Measurements from ENCODE around the gene RNF152.

RNF152 gene

GRCh38 chr18:61764381-61764780 lies 128.4 kb downstream of the RNF152 start:
- no peak overlapping the region for H3K4me3 ChIP-seq (ENCODE audit: low read depth, low read length)
- H3K9ac ChIP-seq (ENCODE audit: low read depth, low read length) = no peak overlapping the region
- no peaks in the 10 kb centered on the region for H3K9me3 ChIP-seq (ENCODE audit: control insufficient read depth, insufficient read depth, low read length)
- H3K27me3 ChIP-seq (ENCODE audit: control insufficient read depth, insufficient read depth, low read length) = no peaks in the 10 kb centered on the region
- no peaks in the 10 kb centered on the region for H3K36me3 ChIP-seq (ENCODE audit: control insufficient read depth, insufficient read depth, low read length)
- no peaks in the 10 kb centered on the region for H3K4me1 ChIP-seq (ENCODE audit: control insufficient read depth, insufficient read depth, low read length)

GRCh38 chr18:61761875-61762274 lies 130.9 kb downstream of the RNF152 start:
- Histone ChIP-seq H3K4me3 (ENCODE audit: low read depth, low read length) (no peak overlapping the region), H3K27me3 (ENCODE audit: control insufficient read depth, insufficient read depth, low read length) (no peaks in the 10 kb centered on the region), H3K9me3 (ENCODE audit: control insufficient read depth, insufficient read depth, low read length) (no peaks in the 10 kb centered on the region), H3K36me3 (ENCODE audit: control insufficient read depth, insufficient read depth, low read length) (no peaks in the 10 kb centered on the region), H3K4me1 (ENCODE audit: control insufficient read depth, insufficient read depth, low read length) (no peaks in the 10 kb centered on the region), H3K9ac (ENCODE audit: low read depth, low read length) (no peak overlapping the region)

All from iPS-15b (cell line).